Hematopoietic multipotent progenitor cell treated with erythropoietin and hydrocortisone succinate and interleukin-3 and kit ligand, for 15 days (in vitro differentiated cells): Measurements from ENCODE around the gene AGAP1.

Experiments used
- DNase-seq: peaks from one replicate; pipeline ENCODE4 v3.0.0-alpha.2; 2015; ENCODE audit warnings: low spot score

The AGAP1 gene

DNA sequence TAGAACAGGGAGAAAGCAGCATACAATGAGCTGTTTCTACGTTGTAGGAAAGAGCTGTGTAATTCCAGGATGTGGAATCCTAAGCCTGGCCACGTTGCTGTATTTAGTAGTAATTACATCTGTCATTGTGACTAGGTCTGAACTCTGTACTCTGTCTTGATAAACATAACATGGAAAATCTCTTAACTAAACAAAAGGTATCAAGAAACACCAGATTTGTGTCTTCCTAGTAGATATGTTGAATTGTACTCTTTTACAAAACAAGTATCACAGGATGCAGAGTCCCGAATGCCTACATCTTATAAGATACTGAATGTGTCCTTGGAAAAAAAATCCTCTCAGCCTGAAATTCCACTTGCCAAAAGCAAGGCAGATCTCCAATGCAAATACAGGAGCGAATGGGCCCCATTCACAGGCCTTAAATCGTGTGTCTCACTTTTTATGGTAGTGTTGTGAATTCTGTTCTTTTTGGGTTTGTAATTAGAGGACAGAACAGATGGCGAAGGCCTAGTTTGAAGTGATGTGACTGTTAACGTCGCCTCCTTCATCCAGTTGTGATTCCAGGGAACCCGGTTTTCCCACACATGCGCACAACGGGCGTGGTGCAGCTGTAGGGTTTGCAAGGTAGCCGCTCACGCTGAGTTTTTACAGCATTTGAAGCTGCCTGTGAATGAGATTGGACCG, 427.8 kb downstream of the AGAP1 start:
- DNase-seq: no peak

DNA sequence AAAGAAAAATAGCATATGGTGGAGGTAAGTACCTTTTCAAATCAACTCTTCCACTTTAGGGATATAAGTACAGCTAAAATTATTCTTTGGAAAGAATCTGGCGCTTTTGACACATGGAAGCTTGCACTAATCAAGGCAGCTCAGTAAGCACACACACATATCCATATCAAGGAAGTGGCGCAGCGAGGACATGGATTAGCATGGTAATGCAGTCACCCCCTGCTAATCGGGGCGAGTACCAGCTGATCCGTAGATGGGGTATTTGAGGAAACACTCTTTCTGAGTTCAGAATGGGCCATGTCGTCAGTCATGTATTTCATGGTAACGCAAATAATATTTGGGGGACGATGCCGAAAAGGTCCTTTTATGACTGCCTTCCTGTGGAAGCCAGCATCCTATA, 429.0 kb downstream of the AGAP1 start:
- DNase-seq: no peak

GRCh38 chr2:235923859-235924674, 430.2 kb downstream of the AGAP1 start:
- DNase-seq: no peak

DNA sequence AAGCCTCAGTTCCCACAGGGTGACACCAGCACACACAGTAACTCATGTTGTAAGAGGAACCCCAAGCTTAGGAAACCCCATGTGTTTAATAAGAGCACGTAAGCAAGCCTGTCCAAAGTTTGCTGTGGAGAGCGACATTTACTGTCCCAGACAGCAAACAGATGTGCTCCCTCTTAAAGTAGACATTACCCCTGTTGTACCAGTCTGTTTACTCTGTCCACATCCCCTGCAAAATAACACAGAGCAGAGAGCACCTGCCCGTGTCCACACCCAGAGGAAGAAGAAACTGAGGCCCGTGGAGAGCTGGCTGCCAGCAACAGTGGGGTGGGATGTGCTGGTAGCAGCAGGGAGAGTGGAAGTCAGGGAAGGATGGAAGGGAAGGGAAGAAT, 430.8 kb downstream of the AGAP1 start:
- no peak for DNase-seq

GRCh38 chr2:235925250-235925919, 431.5 kb downstream of the AGAP1 start:
- no peak for DNase-seq

DNA sequence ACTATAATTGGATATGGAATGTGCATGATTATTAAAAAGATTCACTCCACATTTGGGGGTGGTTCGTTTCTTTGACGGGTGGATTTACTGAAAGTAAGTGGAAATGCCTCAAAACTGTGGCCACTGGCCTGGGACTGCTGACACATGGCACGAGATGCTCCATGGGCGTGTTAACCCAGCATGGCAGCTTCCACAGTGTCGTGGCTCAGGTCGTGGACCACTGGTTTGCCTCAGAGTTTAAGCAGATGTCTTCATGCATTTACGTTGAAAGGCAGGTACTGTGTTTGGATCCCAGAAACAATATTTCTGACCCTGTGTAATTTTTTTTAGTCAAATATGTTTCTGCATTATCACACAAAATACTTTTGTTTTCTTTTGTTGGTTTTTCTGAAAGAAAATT, 432.4 kb downstream of the AGAP1 start:
- DNase-seq: no peak

DNA sequence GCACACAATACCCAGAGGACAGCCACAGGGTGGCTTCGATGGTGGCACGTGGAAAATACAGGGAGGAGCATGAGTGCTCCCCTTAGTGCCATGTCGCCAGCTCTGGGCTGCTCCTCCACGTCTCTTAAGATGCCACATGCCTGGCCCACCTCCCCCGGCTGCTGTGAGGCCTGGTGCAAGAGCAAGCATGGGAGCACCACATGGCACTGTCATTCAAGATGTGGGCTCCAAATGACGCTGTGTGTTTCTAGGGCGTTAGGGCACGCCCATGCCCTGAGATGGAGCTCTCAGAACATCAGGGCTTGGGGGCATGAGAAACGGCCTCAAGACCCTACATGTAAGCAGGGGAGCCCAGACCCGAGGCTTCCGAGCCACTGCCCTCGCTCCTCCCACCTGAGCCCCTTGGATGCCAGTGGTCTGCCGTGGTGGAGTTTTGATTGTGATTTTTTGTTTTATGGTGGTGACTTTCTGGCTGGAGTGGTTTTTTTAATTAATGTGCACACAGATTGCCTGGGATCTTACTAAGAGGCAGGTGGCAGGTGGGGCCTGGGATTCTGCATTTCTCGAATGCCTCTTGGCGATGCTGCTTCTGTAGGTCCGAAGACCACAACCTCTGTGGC, 435.0 kb downstream of the AGAP1 start:
- no peak for DNase-seq

- no peak for DNase-seq
Observed at GRCh38 chr2:235930701-235931100, 436.9 kb downstream of the AGAP1 start.

DNA sequence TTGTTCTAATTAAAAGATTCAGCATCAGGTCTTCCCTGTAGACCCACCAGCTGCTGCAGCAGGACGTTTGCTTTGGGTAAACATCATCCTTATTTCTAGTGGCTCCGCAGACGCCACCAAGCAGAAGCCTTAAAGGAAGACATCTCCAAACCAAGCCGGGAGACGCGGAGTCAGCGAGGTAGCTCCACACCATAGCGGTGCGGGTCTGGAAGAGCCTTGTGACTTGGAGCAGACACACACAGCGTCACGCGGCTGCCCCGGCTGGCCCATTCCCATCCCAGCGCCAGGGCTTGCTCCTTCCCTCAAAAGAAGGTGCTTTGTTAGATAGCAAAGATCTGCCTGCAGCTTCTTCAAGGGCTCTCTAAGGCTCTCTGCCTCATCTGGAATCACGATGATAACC, 437.8 kb downstream of the AGAP1 start:
- DNase-seq: no peak

DNA sequence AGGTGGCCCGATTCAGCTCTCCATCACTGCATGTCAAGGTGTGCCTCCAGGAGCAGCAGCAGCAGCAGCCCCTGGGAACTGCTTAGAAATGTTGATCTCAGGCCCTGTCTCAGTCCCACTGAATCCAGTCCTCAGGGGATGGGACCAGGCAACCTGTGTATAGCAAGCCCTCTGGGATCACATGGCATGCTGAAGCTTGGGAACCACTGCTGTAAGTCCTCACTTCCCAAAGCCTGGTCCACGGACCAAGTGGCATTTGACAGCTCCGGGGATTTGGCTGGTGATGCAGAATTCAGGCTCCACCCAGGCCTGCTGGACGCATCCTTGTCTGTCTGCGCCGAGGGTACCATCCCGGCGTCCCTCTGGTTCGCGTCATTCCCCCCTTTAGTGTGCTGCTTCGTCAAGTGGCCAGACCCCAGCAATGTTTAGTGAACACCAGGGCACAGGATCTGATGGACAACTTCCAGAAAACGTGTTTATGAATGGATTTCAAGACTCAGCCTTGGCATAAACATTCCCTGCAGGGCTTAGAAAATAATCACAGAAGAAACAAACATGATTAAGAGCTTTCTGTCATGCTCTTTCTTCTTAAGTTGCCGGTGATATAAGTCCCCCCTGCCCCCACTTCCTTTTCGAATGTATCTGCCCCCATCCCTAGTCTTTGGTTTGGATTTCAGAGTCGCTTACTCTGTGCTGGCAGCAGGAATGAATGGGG, 440.4 kb downstream of the AGAP1 start:
- DNase-seq: no peak

- DNase-seq: no peak
Observed at GRCh38 chr2:235934774-235935484, 441.1 kb downstream of the AGAP1 start.

GRCh38 chr2:235935773-235936172, 441.9 kb downstream of the AGAP1 start:
- DNase-seq: no peak

DNA sequence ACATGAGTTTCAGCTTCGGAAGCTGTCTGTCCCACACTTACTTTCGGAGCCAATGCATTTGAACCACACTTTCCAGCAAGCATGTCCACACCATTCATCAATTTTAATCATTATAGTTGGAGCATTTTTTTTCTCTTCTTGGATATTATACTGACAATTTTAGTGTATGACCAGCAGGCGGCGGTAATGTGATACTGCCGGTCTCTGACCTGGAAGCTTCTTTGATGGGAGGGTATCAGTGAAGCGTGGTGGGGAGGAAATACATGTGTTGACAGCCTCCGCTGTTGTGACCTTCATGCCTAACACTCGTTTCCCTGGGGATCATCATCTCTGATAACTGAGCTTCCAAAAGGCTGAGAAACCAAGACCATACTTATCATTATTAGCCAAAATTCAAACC, 442.6 kb downstream of the AGAP1 start:
- DNase-seq: peak; percentile 6

DNA sequence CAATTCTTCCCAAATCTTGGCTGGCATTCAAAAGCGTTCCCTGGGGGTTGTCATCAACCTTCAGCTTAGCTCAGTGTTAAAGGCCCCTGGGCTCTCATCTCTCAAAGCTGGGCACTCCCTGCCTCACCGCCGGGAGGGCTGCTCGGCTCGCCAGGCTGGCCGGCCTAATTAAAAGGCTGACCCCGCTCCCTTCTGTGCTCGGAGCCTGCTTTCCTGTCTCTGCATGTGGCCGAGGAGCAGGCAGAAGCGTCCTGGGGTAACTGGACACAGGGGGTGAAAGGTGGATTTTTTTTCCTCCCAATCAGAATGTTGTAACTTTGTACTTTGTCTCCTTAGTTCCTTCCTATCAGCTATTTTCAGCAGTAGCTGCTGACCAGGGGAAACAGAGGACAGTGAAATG, 443.2 kb downstream of the AGAP1 start:
- no peak for DNase-seq

GRCh38 chr2:235937526-235937925, 443.7 kb downstream of the AGAP1 start:
- no peak for DNase-seq

DNA sequence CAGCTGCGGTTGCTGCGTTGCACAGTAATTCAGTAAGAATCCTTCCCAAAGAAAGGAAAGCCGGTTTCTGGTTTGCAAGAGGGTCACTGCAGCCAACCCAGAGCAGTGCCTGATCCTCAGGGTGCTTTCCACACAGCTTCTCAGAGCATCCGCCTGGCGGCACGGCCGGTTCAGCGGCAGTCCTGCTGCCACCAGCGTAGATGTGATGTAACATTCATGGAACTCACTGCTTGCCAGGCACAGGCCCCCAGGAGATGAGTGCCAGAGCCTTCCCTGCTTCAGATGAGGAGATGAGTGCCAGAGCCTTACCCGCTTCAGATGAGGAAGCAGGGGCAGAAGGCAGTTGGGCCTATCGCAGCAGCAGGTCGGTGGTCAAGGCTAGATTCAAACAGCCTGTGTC, 444.1 kb downstream of the AGAP1 start:
- DNase-seq: no peak

GRCh38 chr2:235938611-235939010, 444.8 kb downstream of the AGAP1 start:
- no peak for DNase-seq

GRCh38 chr2:235939471-235939870, 445.6 kb downstream of the AGAP1 start:
- DNase-seq: no peak

GRCh38 chr2:235940330-235940729, 446.5 kb downstream of the AGAP1 start:
- no peak for DNase-seq

DNA sequence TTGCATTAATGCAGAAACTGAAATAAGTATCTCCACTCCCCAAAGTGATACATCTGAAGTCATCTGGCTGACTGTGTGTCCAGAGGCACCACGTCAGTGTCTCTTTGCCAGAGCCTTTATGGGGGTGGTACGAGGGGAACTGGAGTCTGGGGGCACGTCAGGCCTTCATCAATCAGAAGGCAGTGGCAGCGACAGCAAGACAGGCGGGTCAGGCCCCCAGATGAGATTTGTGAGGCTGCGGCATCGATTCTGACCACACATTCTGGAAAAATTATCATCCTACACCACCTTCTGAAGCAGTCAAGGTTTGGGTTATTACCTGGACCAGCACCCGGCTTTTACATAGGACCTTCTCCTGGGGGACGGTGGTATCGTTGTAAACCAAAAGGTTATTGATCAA, 450.7 kb downstream of the AGAP1 start:
- DNase-seq: no peak

DNA sequence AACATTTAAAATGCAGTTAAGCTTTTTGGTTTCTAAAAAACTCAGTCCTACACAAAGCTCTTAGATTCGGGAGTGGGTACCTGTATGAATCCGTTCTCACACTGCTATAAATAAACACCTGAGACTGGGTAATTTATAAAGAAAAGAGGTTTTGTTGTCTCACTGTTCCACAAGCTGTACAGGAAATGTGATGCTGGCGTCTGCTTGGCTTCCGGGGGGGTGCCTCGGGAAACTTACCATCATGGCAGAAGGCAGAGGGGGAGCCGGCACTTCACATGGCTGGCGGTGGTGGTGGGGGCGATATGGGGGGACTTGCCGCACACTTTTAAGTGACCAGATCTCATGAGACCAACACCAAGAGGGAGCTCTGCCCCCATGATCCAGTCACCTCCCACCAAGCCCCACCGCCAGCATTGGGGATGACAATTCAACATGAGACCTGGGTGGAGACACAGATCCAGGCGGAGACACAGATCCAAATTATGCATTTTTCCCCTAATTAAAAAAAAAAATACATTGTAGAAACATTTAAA, 451.8 kb downstream of the AGAP1 start:
- DNase-seq: no peak
